ENCODE measurements around the gene LUC7L.
"Not testable (repeated sequence)": the region's sequence is repeated elsewhere in the genome, so short reads cannot be mapped to it uniquely, and the experiment has no call there.

LUC7L gene, protein sequence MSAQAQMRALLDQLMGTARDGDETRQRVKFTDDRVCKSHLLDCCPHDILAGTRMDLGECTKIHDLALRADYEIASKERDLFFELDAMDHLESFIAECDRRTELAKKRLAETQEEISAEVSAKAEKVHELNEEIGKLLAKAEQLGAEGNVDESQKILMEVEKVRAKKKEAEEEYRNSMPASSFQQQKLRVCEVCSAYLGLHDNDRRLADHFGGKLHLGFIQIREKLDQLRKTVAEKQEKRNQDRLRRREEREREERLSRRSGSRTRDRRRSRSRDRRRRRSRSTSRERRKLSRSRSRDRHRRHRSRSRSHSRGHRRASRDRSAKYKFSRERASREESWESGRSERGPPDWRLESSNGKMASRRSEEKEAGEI

GRCh38 chr16:228852-229730 is at the start of gene LUC7L:
Gene LUC7L (minus strand): TSS chr16:229449. CDS start chr16:229339, 110 bp downstream.
- DNase-seq = peak; percentile 84

DNA sequence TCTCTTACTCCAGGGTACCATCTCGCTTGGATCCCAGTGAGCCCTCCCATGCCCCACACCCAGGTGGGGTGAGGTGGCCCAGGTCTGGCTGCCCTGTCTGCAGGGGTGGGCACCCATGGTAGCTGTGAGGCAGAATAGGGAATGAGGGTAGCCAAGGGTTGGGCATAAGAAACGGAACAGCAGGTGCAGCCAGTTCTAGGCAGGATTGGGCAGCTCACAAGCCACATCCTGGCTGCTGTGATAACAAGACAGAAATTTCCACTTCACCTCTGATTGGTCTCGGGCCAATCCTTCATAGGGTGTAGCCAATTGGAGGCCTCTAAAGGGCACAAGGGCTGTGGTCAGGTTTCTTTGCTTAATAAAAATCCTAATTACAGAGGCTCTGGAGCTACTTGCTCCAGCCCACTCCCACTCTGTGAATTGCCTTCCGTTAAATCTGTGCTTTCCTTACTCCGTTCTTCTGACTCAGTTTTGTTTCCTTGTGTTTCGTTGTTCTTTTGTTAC is 49.7 kb upstream of the LUC7L start:
- no peak for DNase-seq

DNA sequence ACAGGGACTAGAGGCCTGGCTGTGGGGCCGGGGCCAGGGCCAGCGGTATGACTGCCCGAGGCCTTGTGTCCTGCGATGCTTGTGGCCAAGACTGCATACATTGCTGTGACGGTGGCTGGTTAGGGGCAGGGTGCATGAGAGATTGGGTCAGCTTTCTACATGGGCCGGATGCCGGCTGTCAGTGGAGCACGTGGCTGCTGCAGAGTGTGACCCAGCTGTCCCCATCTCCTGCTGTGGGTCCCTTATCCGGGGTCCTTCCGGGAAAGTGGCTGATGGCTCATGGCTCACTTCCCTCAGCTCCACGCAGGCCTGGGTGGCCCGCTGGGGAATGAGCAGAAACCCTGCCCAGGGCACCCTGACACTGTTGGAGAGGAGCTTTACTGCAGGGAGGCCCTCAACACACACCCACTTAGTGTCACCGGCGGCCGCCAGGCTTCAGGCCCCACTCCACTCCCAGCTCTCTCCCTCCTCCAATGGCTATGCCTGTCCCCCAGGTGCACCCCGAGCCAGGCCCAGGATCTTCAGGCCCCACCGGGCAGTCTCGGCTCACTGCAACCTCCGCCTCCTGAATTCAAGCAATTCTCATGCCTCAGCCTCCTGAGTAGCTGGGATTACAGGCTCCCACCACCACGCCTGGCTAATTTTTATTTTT is 47.3 kb upstream of the LUC7L start:
- no peak for DNase-seq

DNA sequence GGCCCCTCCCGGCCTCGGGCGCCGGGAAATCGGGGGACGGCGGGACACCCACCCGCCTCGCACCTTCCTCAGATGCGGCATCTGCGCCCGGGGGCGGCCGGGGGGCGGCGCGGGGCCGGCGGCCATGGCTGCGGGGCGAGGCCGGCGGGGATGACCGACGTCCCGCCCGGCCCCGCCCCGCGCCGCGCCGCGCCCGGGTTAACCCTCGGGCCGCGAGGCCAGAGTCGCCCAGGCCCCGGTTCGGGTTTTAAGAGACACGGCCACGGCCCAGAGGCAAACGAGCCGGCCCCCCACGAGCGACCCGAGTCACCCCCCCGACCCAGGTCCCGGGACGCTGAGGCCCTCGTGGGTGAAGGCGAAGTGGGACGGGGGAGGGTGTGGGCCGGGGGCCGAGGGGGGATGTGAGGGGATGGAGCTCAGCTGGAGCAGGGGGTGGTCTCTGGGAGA is 46.6 kb upstream of the LUC7L start, which contains the start of gene RGS11:
TSS of gene RGS11 (minus strand) at position 159 of the 447 bp plus-strand sequence. CDS start at position 126, 33 bp downstream.
- DNase-seq = no peak

- no peak for DNase-seq
Observed at GRCh38 chr16:275041-275641, 45.9 kb upstream of the LUC7L start.

DNA sequence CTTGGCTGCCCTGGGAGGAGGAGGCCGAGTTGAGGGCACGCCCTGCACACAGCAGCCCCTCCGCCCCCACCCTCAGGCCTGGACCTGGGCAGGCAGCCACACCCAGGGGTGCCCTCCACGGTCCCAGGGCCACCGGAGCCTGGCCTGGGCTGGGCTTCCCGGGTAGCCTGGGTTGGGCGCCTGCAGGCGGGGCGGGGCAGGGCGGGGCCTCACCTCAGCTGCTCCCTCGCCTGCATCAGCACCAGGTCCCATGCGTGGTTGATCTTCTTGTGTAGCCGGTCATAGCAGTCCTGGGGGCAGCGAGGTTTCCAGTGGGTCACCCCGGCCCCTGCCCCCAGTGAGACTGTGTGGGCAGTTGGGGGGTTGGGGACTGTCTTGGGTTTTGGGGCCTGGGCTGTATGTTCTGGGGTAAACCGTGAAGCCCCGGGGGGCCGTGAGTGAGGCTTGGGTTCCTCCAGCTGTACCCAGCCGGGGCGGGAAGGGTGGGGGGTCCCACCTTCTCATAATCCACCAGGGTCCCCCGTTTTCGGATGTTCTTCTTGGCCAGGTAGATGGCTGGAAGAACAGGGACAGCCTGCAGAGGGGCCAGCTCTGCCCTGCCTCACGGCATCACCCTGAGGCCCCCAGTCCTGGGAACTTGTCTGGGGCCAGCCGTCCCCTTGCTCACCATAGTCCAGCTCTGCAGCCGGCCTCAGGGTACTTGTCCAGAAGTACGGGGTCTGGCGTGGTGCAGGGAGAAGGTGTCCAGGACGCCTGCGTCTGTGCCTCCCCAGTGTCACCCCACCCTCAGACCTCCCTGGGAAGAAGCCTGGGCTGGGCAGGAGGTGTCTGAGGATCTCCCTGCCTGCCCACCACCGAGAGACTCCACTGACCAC is 44.5 kb upstream of the LUC7L start:
- DNase-seq = no peak

GRCh38 chr16:272633-273546 is 43.6 kb upstream of the LUC7L start:
- no peak for DNase-seq

- no peak for DNase-seq
Observed at GRCh38 chr16:270381-271255, 41.4 kb upstream of the LUC7L start.

DNA sequence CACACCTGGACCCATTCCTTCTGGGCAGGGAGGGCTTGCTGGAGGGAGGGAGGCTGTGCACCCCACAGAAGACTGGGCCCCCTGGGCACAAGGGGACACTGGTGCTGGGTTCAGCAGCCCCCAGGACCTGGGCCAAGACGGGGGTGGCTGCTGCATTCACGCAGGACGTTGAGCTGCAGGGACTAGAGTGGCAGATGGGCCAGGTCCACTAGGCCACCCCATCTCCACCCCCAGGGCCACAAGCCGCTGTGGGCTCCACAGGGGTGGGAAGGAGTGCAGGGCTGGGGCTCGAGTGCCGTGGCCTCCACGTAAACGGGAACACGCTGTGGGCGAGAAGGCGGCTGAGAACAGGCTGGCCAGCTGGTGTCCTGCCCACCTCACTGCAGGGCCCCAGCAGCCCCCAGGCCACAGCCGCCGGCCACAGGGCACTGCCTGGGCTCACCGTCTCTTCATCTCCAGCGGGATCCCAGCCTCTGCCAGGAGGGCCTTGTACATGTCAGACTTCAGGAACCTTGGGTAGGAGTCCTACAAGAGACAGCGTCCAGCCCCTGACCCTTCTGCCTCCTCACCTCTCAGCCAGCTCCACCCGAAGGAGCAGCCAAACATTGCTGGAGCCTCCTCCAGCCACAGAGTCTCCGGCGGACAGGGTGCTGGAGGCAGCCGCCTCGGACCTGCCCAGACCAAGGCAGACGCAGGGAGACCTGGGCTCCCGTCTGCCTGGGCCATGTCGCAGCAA is 40.0 kb upstream of the LUC7L start:
- no peak for DNase-seq

DNA sequence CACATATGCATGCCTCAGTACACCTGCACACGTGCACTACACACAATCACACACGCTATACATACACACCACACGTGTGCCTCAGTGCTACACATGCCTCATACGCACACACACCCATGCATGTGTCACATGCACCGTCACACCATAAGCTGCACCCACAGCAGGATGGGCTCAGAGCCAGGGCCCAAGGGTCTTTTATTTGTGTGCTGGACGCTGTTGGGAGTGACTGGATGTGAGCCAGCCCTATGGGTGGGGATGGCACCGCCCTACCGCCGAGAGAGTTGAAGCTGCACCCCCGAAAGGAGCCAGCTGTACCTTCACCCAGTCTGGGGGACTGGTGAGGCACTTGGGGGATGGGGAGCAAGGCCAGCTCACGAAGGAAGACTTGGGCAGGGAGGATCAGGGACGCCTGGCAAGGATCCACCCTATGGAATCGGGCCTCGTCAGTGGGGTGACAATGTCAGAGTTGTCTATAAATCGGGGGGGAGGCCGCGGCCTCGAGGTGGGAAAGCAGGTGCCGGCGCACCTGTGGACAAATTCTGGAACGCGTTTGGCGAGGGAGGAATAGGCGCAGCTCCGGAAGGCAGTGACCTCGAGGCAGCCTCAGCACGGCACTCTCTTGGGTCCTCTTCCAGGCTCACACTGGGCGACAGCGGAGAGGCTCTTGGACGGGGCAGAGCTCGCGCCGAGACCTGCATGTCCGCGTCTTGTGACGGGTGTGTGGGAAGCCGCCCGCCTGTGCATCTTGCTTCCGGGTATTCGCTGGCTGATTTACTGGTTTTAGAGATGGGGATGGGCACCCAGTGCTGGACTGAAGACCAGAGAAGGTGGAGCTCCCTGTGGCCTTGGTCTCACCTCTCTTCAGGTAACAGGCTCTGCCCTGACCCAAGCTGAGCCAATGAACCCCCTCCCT is 39.1 kb upstream of the LUC7L start:
- no peak for DNase-seq

DNA sequence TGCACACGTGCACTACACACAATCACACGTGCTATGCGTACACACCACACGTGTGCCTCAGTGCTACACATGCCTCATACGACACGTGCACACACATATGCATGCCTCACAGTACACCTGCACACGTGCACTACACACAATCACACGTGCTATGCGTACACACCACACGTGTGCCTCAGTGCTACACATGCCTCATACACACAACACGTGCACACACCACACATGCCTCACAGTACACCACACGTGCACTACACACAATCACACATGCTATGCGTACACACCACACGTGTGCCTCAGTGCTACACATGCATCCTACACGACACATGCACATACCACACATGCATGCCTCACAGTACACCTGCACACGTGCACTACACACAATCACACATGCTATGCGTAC is 38.3 kb upstream of the LUC7L start:
- not testable (repeated sequence) for DNase-seq

DNA sequence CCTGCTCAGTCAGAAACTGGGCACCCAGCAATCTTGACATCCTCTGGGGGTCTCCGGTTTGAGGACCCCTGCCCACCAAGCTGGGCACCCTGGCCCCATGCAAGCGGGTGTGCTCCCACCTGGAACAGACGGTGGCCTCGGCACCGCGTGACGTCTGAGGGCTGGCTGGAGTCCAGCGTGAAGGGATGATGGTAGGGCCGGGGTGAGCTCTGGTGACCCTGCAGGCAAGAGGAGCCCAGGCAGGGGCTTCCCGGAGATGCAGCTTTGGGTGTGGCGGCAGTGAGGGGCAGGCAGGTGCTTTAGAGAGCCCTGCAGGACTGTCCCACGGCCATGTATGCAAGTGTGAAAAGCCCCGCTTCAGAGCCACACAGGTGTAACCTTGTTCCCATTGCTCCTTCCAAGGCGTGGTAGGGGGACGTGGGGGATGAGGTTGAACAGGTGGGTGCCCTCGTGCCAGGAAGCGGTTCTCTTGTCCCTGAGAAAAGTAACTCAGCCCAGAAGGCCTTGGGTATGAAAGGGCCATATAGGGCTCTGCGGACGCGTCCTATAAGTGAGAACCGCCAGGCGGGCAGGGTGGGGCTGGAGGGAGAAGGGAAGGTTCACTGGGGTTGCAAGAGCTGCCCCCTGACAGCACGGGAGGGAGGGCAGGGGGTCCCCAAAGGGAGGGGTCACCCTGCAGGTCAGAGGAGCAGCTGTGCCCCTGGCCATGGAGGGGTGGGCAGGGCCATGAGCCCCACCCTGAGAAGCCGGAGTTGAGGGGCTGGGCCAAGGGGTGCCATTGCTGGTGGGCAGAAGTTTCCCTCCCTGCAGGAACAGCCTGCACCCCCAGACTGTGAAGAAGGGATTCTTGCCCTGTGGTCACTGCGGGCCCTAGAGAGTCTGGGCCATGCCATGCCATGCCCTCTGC is 37.3 kb upstream of the LUC7L start:
- DNase-seq = no peak

DNA sequence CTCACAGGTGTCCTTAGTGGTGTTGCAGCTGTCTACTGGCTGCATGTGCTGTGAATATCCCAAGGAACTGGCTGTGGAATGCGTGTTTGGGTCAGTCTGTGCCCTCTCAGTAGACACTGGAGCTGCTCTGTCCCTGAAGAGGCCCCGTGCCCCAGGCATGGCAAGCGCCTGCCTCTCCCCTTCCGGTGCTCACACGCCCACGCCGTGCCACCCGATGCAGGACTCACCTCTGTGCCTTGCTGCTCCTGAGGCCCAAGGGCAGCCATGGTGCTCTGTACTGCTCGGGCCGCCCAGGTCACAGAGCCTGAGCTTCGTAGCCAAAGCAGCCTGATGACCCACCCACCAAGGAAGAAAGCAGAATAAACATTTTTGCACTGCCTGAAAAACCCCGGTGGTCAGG is 36.5 kb upstream of the LUC7L start:
- no peak for DNase-seq

GRCh38 chr16:265002-265529 is 35.8 kb upstream of the LUC7L start:
- no peak for DNase-seq

DNA sequence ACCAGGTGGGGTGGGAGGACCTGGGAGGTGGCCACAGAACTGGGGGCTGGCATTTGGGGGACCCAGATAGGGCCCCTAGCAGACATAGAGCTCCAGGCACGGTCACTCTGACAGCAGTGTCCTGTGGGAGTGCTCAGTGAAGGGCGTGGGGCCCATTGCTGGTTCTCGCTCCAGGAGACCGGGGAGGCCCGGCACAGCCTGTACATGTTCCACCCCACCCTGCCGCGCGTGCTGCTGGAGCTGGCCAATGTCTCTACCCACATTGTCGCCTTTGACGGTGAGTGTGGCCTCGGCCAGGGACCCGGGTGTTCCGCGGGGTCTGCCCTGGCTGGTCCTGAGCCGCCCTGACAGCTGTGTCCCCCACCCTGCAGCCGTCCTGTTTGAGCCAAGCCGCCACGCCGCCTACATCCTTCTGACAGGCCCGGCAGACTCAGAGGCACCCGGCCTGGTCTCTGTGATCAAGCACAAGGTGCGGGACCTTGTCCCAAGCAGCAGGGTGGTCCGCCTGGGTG is 35.2 kb upstream of the LUC7L start:
- no peak for DNase-seq

DNA sequence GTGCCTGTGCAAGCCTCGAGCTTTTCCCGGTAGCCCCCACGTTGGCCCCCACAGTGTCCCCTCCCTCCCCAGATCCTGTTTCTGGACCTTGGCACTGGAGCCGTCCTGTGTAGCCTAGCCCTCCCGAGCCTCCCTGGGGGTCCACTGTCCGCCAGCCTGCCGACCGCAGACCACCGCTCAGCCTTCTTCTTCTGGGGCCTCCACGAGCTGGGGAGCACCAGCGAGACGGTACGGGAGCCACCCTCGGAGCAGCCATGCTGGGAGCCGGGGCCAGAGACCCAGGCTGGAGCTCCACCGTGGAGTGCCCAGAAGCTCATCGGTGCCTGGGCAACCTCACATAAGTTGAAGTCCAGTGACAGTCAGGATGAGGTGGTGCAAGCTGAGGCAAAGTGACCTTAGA is 34.7 kb upstream of the LUC7L start:
- DNase-seq = no peak

Measured in stimulated activated CD4-positive, alpha-beta T cell treated with anti-CD3 and anti-CD28 coated beads, Interleukin-12 subunit alpha, Interleukin-12 subunit beta, amount 100 ng/mL, for 4 hours (primary cell).